HEK293 (cell line): ENCODE results near the gene PHLDB2.

Experiments used
- CTCF ChIA-PET: fragments of 350-600 bp; formaldehyde crosslinking; extraction: SDS; loops from one replicate; lab custom pipeline; 2021; ENCODE audit warnings: antibody characterized with exemption; lab: Yijun Ruan, JAX
- POLR2A ChIA-PET: fragments of 300-600 bp; formaldehyde crosslinking; extraction: SDS; loops from one replicate; lab custom pipeline; 2020; ENCODE audit warnings: antibody characterized with exemption, inconsistent platforms; lab: Yijun Ruan, JAX
- H3K27ac ChIP-seq: fragments of 200-500 bp; sonication (Bioruptor generic); 2 replicates; pipeline ENCODE4 v1.5.1; 2014; ENCODE audit warnings: low read depth, low read length, control low read depth, inconsistent platforms; ENCODE audit errors: extremely low read depth
- H3K36me3 ChIP-seq, 2 experiments: fragments of 200-500 bp in 1 of 2; sonication (Bioruptor generic) in 1 of 2; 1 replicate in 1 of 2; 2 replicates in 1 of 2; pipeline ENCODE4 v1.5.1; 2014 to 2017; ENCODE audit warnings: inconsistent platforms in 2 of 2, low read length in 2 of 2; ENCODE audit not compliant: control insufficient read depth in 2 of 2, insufficient read depth in 1 of 2
- H3K4me1 ChIP-seq: fragments of 200-500 bp; sonication (Bioruptor generic); 2 replicates; pipeline ENCODE4 v1.5.1; 2014; ENCODE audit warnings: mild to moderate bottlenecking, low read length, inconsistent platforms; ENCODE audit not compliant: control insufficient read depth, insufficient read depth
- H3K4me3 ChIP-seq: 2 replicates; pipeline ENCODE4 v1.5.1; 2011; ENCODE audit warnings: low read depth, mild to moderate bottlenecking, control low read depth, low read length, moderate library complexity
- H3K9me3 ChIP-seq: fragments of 200-500 bp; sonication (Bioruptor generic); 2 replicates; pipeline ENCODE4 v1.5.1; 2014; ENCODE audit warnings: low read depth, low read length, inconsistent platforms; ENCODE audit not compliant: control insufficient read depth, insufficient read depth
- BCL11A ChIP-seq: fragments of 450-650 bp; formaldehyde crosslinking; IDR thresholded peaks from 2 replicates; pipeline ENCODE4 v1.5.1; 2016; ENCODE audit warnings: low read depth, missing biosample characterization, missing genetic modification characterization
- BCL11B ChIP-seq: fragments of 450-650 bp; formaldehyde crosslinking; IDR thresholded peaks from 2 replicates; pipeline ENCODE4 v1.5.1; 2016; ENCODE audit warnings: low read depth, missing biosample characterization, missing genetic modification characterization
- GLI4 ChIP-seq: fragments of 450-650 bp; formaldehyde crosslinking; IDR thresholded peaks from 2 replicates; pipeline ENCODE4 v1.5.1; 2016; ENCODE audit warnings: missing biosample characterization, missing genetic modification characterization
- IKZF3 ChIP-seq: fragments of 450-650 bp; IDR thresholded peaks from 2 replicates; pipeline ENCODE4 v1.5.0; 2018; ENCODE audit warnings: missing biosample characterization, mild to moderate bottlenecking, missing genetic modification characterization, moderate library complexity
- RBAK ChIP-seq: fragments of 450-650 bp; formaldehyde crosslinking; IDR thresholded peaks from 2 replicates; pipeline ENCODE4 v1.5.1; 2016; ENCODE audit warnings: missing biosample characterization, missing genetic modification characterization
- SALL2 ChIP-seq: fragments of 450-650 bp; formaldehyde crosslinking; IDR thresholded peaks from 2 replicates; pipeline ENCODE4 v1.5.0; 2017; ENCODE audit warnings: missing biosample characterization, mild to moderate bottlenecking, missing genetic modification characterization, borderline replicate concordance
- ZBTB8A ChIP-seq: fragments of 450-650 bp; formaldehyde crosslinking; IDR thresholded peaks from 2 replicates; pipeline ENCODE4 v1.5.1; 2016; ENCODE audit warnings: missing biosample characterization, missing genetic modification characterization
- ZNF121 ChIP-seq: fragments of 450-650 bp; formaldehyde crosslinking; IDR thresholded peaks from 2 replicates; pipeline ENCODE4 v1.5.1; 2016; ENCODE audit warnings: missing biosample characterization, missing genetic modification characterization
- ZNF202 ChIP-seq: fragments of 450-650 bp; formaldehyde crosslinking; IDR thresholded peaks from 2 replicates; pipeline ENCODE4 v1.5.1; 2016; ENCODE audit warnings: missing biosample characterization, missing genetic modification characterization, borderline replicate concordance
- ZNF211 ChIP-seq: fragments of 450-650 bp; formaldehyde crosslinking; IDR thresholded peaks from 2 replicates; pipeline ENCODE4 v1.5.1; 2016; ENCODE audit warnings: low read depth, missing biosample characterization, missing genetic modification characterization
- ZNF221 ChIP-seq: fragments of 450-650 bp; formaldehyde crosslinking; IDR thresholded peaks from 2 replicates; pipeline ENCODE4 v1.5.1; 2017; ENCODE audit warnings: missing biosample characterization, missing genetic modification characterization, borderline replicate concordance
- ZNF239 ChIP-seq: fragments of 450-650 bp; formaldehyde crosslinking; IDR thresholded peaks from 2 replicates; pipeline ENCODE4 v1.5.1; 2016; ENCODE audit warnings: missing biosample characterization, missing genetic modification characterization
- ZNF354C ChIP-seq: fragments of 450-650 bp; formaldehyde crosslinking; IDR thresholded peaks from 2 replicates; pipeline ENCODE4 v1.5.1; 2016; ENCODE audit warnings: missing biosample characterization, missing genetic modification characterization, low read depth, borderline replicate concordance
- ZNF37A ChIP-seq: fragments of 450-650 bp; IDR thresholded peaks from 2 replicates; pipeline ENCODE4 v1.5.1; 2018; ENCODE audit warnings: missing biosample characterization, missing genetic modification characterization
- ZNF510 ChIP-seq: fragments of 450-650 bp; formaldehyde crosslinking; IDR thresholded peaks from 2 replicates; pipeline ENCODE4 v1.5.1; 2018; ENCODE audit warnings: mild to moderate bottlenecking, missing genetic modification characterization, missing biosample characterization; ENCODE audit not compliant: insufficient replicate concordance
- ZNF544 ChIP-seq: fragments of 450-650 bp; formaldehyde crosslinking; IDR thresholded peaks from 2 replicates; pipeline ENCODE4 v1.5.0; 2017; ENCODE audit warnings: missing biosample characterization, missing genetic modification characterization
- ZNF555 ChIP-seq: fragments of 450-650 bp; formaldehyde crosslinking; conservative IDR thresholded peaks from 2 replicates; pipeline ENCODE4 v1.5.1; 2017; ENCODE audit warnings: missing biosample characterization, mild to moderate bottlenecking, missing genetic modification characterization, inconsistent platforms
- TF ChIP-seq, protein P1 (sequence below): fragments of 450-650 bp; formaldehyde crosslinking; IDR thresholded peaks from 2 replicates; pipeline ENCODE4 v1.5.1; 2016; ENCODE audit warnings: missing biosample characterization, missing genetic modification characterization
- TF ChIP-seq, protein P2 (sequence below): fragments of 450-650 bp; formaldehyde crosslinking; IDR thresholded peaks from 2 replicates; pipeline ENCODE4 v1.5.1; 2016; ENCODE audit warnings: missing biosample characterization, missing genetic modification characterization
- TF ChIP-seq, protein P3 (sequence below): fragments of 450-650 bp; formaldehyde crosslinking; IDR thresholded peaks from 2 replicates; pipeline ENCODE4 v1.5.1; 2016; ENCODE audit warnings: missing biosample characterization, missing genetic modification characterization
- TF ChIP-seq, protein P4 (sequence below): fragments of 450-650 bp; formaldehyde crosslinking; IDR thresholded peaks from 2 replicates; pipeline ENCODE4 v1.5.1; 2016; ENCODE audit warnings: missing biosample characterization, missing genetic modification characterization
- TF ChIP-seq, protein P5 (sequence below): fragments of 450-650 bp; formaldehyde crosslinking; conservative IDR thresholded peaks from 2 replicates; pipeline ENCODE4 v1.5.1; 2016; ENCODE audit warnings: low read depth, missing biosample characterization, missing genetic modification characterization

The PHLDB2 gene

DNA sequence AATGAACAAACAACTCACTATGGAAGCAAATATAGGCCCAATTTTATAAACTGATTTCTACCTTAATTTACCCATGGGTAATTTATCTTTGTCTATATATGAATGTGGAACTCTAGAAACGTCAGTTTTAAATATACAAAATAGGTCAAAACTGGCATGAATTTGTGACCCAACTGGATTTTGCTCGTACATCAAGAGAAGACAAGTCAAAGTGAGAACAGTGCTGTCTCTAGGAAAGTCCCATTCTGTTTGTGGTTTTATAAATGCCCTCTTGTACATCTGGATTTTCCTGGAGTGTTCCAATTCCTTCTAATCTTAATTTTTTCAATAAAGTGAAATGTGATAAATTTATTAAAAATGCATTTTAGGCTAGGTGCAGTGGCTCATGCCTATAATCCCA lies 69.5 kb downstream of the PHLDB2 start:
- H3K36me3 ChIP-seq, result peaks cover 0 to 3% of the 10 kb centered on the region in 2 experiments; a peak in 1 of 3 replicates
- H3K27ac ChIP-seq, result no peak overlapping the region
- CTCF ChIA-PET, result no interaction called here
- POLR2A ChIA-PET, result no interaction called here
- no peak overlapping the region for H3K4me3 ChIP-seq
- no peaks in the 10 kb centered on the region for H3K9me3 ChIP-seq
- no peak for TF ChIP-seq ZNF354C (tag by site-specific recombination)
- no peak for TF ChIP-seq SALL2
- no peak for TF ChIP-seq ZNF555
- no peak for TF ChIP-seq RBAK (tag by site-specific recombination)
- TF ChIP-seq ZNF202 (tag by site-specific recombination), result no peak
- TF ChIP-seq GLI4 (tag by site-specific recombination), result no peak
- no peak for TF ChIP-seq ZNF221 (tag by site-specific recombination)
- TF ChIP-seq, protein P1, sequence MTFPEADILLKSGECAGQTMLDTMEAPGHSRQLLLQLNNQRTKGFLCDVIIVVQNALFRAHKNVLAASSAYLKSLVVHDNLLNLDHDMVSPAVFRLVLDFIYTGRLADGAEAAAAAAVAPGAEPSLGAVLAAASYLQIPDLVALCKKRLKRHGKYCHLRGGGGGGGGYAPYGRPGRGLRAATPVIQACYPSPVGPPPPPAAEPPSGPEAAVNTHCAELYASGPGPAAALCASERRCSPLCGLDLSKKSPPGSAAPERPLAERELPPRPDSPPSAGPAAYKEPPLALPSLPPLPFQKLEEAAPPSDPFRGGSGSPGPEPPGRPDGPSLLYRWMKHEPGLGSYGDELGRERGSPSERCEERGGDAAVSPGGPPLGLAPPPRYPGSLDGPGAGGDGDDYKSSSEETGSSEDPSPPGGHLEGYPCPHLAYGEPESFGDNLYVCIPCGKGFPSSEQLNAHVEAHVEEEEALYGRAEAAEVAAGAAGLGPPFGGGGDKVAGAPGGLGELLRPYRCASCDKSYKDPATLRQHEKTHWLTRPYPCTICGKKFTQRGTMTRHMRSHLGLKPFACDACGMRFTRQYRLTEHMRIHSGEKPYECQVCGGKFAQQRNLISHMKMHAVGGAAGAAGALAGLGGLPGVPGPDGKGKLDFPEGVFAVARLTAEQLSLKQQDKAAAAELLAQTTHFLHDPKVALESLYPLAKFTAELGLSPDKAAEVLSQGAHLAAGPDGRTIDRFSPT (tag by site-specific recombination), result no peak
- TF ChIP-seq ZNF510 (tag by site-specific recombination), result no peak
- TF ChIP-seq, all 188 proteins: peak for 0
- no peaks in the 10 kb centered on the region for H3K4me1 ChIP-seq

DNA sequence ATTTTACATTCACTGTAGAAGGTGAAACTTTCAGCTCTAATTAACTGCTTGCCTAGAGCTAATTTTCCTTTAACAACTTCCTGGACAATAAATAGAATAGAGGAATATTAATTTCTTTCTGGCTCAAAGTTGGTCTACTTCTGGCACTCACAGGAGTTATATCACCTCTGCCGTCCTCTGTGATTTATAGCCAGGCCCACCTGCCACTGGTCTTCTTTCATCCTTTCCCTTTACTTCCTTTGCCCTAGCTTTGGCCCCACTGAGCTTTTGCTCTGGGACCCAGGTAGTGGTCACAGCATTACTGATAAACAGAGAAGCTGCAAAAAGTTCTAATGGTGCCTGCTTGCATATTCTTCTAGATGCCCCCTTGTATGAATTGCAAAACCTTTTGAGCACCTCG lies 70.4 kb downstream of the PHLDB2 start:
- H3K27ac ChIP-seq, result no peak overlapping the region
- H3K36me3 ChIP-seq, result no peaks in the 10 kb centered on the region
- CTCF ChIA-PET, result no interaction called here
- POLR2A ChIA-PET, result no interaction called here
- H3K9me3 ChIP-seq, result no peaks in the 10 kb centered on the region
- H3K4me3 ChIP-seq, result no peak overlapping the region
- no peaks in the 10 kb centered on the region for H3K4me1 ChIP-seq
- TF ChIP-seq ZNF202 (tag by site-specific recombination) (no peak), ZNF121 (tag by site-specific recombination) (no peak), ZNF211 (tag by site-specific recombination) (no peak), BCL11B (no peak), IKZF3 (tag by site-specific recombination) (no peak), ZBTB8A (no peak), ZNF37A (no peak), BCL11A (tag by site-specific recombination) (no peak), ZNF544 (tag by site-specific recombination) (no peak), ZNF239 (tag by site-specific recombination) (no peak), RBAK (tag by site-specific recombination) (no peak), ZNF221 (tag by site-specific recombination) (no peak)
- TF ChIP-seq, protein P2, sequence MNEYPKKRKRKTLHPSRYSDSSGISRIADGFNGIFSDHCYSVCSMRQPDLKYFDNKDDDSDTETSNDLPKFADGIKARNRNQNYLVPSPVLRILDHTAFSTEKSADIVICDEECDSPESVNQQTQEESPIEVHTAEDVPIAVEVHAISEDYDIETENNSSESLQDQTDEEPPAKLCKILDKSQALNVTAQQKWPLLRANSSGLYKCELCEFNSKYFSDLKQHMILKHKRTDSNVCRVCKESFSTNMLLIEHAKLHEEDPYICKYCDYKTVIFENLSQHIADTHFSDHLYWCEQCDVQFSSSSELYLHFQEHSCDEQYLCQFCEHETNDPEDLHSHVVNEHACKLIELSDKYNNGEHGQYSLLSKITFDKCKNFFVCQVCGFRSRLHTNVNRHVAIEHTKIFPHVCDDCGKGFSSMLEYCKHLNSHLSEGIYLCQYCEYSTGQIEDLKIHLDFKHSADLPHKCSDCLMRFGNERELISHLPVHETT (tag by site-specific recombination), result no peak
- TF ChIP-seq, protein P3, sequence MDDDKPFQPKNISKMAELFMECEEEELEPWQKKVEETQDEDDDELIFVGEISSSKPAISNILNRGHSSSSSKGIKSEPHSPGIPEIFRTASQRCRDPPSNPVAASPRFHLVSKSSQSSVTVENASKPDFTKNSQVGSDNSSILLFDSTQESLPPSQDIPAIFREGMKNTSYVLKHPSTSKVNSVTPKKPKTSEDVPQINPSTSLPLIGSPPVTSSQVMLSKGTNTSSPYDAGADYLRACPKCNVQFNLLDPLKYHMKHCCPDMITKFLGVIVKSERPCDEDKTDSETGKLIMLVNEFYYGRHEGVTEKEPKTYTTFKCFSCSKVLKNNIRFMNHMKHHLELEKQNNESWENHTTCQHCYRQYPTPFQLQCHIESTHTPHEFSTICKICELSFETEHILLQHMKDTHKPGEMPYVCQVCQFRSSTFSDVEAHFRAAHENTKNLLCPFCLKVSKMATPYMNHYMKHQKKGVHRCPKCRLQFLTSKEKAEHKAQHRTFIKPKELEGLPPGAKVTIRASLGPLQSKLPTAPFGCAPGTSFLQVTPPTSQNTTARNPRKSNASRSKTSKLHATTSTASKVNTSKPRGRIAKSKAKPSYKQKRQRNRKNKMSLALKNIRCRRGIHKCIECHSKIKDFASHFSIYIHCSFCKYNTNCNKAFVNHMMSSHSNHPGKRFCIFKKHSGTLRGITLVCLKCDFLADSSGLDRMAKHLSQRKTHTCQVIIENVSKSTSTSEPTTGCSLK (tag by site-specific recombination), result no peak
- TF ChIP-seq, protein P4, sequence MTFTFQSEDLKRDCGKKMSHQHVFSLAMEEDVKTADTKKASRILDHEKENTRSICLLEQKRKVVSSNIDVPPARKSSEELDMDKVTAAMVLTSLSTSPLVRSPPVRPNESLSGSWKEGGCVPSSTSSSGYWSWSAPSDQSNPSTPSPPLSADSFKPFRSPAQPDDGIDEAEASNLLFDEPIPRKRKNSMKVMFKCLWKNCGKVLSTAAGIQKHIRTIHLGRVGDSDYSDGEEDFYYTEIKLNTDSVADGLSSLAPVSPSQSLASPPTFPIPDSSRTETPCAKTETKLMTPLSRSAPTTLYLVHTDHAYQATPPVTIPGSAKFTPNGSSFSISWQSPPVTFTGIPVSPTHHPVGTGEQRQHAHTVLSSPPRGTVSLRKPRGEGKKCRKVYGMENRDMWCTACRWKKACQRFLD (tag by site-specific recombination), result no peak
- TF ChIP-seq, protein P5, sequence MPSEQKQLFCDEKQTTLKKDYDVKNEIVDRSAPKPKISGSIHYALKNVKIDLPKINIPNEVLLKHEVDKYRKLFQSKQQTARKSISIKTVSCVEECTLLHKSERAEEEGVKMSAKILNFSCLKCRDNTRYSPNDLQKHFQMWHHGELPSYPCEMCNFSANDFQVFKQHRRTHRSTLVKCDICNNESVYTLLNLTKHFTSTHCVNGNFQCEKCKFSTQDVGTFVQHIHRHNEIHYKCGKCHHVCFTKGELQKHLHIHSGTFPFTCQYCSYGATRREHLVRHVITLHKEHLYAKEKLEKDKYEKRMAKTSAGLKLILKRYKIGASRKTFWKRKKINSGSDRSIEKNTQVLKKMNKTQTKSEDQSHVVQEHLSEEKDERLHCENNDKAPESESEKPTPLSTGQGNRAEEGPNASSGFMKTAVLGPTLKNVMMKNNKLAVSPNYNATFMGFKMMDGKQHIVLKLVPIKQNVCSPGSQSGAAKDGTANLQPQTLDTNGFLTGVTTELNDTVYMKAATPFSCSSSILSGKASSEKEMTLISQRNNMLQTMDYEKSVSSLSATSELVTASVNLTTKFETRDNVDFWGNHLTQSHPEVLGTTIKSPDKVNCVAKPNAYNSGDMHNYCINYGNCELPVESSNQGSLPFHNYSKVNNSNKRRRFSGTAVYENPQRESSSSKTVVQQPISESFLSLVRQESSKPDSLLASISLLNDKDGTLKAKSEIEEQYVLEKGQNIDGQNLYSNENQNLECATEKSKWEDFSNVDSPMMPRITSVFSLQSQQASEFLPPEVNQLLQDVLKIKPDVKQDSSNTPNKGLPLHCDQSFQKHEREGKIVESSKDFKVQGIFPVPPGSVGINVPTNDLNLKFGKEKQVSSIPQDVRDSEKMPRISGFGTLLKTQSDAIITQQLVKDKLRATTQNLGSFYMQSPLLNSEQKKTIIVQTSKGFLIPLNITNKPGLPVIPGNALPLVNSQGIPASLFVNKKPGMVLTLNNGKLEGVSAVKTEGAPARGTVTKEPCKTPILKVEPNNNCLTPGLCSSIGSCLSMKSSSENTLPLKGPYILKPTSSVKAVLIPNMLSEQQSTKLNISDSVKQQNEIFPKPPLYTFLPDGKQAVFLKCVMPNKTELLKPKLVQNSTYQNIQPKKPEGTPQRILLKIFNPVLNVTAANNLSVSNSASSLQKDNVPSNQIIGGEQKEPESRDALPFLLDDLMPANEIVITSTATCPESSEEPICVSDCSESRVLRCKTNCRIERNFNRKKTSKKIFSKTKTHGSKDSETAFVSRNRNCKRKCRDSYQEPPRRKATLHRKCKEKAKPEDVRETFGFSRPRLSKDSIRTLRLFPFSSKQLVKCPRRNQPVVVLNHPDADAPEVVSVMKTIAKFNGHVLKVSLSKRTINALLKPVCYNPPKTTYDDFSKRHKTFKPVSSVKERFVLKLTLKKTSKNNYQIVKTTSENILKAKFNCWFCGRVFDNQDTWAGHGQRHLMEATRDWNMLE (tag by site-specific recombination), result no peak
